ENCODE results near the gene CCSER1.
"Not testable (repeated sequence)": the region's sequence is repeated elsewhere in the genome, so short reads cannot be mapped to it uniquely, and the experiment has no call there.

The CCSER1 gene

DNA sequence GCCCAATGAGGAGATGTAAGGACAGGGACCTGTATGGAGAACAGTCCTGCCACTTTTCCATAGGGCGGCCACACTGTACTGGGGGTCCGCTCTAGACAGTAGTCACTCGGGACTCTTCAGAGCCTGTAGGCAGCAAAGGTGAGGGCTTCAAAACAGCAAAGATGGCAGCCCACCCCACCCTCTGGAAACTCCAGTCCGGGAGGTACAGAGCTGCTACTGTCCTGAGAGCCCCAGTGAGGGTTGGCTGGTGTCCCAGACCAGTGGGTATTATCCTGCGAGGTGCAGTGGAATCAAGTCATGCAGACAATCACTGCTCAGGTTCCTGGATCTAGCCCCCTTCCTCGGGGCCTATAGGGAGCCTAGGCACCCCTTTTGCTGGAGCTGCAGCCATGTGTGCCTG lies 1392.0 kb downstream of the CCSER1 start:
- Mint-ChIP-seq H3K36me3 (ENCODE audit: low read depth) (no peaks in the 10 kb centered on the region), H3K9me3 (peaks cover 25% of the 10 kb centered on the region), H3K27me3 (no peaks in the 10 kb centered on the region), H3K27ac (no peak overlapping the region), H3K4me3 (no peak overlapping the region), H3K4me1 (ENCODE audit: low read depth) (no peaks in the 10 kb centered on the region)

DNA sequence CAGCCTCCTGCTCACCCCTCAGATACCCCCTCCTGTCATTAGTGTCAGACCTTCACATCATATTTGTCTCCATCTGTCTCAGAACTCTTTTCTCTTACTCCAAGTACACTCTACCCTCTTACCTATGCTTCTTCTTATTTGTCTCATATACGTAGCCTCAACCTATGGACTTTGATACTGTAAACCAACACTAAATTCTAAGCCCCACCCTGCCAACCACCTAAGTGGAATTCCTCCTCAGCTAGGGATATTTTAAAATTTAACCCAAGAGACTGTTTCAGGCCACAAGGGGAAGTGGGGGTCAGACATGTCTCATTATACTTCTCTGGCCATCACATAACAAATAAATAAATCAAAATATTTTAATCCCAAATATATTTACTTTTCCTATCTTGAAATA lies 1398.4 kb downstream of the CCSER1 start:
- no peak overlapping the region for H3K4me3 Mint-ChIP-seq
- no peaks in the 10 kb centered on the region for H3K27me3 Mint-ChIP-seq
- peaks cover 21% of the 10 kb centered on the region for H3K9me3 Mint-ChIP-seq
- H3K4me1 Mint-ChIP-seq (ENCODE audit: low read depth) = no peaks in the 10 kb centered on the region
- H3K36me3 Mint-ChIP-seq (ENCODE audit: low read depth) = no peaks in the 10 kb centered on the region
- no peak overlapping the region for H3K27ac Mint-ChIP-seq

DNA sequence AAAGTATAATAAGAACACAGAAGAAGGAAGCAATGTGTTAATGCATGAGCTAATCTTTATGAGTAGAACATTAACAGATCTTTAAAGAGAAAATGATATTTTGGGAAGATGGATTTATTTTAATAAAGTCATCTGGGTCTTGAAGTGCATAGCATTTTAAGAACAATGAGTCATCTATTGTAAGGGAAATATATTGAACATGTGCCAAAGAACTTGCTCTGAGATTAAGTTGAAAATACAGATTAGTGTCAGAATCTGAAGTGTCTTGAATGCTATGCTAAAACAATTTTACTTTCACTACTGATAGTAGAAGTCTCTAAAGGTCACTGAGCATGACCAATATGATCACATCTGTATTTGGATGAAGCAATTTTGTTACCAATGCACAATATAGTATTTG lies 1399.9 kb downstream of the CCSER1 start:
- Mint-ChIP-seq H3K4me1 (ENCODE audit: low read depth) (no peaks in the 10 kb centered on the region), H3K36me3 (ENCODE audit: low read depth) (no peaks in the 10 kb centered on the region), H3K27ac (no peak overlapping the region), H3K4me3 (no peak overlapping the region), H3K27me3 (no peaks in the 10 kb centered on the region), H3K9me3 (peaks cover 21% of the 10 kb centered on the region)

DNA sequence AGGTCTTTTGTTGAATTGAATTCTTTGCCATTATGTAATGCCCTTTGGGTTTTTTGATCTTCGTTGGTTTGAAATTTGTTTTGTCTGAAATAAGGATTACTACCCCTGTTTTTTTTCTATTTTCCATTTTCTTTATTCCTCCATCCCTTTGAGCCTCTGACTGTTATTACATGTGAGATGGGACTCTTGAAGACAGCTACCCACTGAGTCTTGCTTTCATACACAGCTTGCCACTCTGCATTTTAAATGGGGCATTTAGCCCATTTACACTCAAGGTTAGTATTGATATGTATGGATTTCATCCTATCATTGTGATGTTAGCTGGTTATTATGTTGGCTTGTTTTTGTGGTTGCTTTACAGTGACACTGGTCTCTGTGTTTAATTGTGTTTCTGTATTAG lies 1440.4 kb downstream of the CCSER1 start:
- Mint-ChIP-seq H3K27ac (no peak overlapping the region), H3K27me3 (no peaks in the 10 kb centered on the region), H3K36me3 (ENCODE audit: low read depth) (no peaks in the 10 kb centered on the region), H3K4me3 (no peak overlapping the region), H3K4me1 (ENCODE audit: low read depth) (no peaks in the 10 kb centered on the region), H3K9me3 (peaks cover 26% of the 10 kb centered on the region)

DNA sequence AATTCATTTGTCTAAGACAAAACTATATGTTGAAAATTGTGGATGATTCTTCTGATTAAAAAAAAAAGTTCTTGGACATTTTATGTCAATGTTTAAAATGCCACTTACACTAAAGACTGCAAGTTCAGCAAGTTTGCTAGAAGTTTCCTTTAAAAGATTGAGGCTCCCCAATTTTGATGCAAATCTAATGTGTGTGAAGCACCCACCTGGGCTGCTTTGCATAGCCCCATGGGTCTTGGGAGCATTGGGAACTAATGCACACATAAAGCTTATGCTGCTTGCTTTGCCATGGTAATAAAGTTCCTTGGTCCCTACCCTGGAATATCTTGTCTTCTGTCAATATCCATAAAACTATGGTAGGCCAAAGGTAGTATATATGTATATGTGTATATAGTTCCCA lies 1450.7 kb downstream of the CCSER1 start:
- Mint-ChIP-seq H3K27me3 (no peaks in the 10 kb centered on the region), H3K36me3 (ENCODE audit: low read depth) (no peaks in the 10 kb centered on the region), H3K27ac (no peak overlapping the region), H3K4me1 (ENCODE audit: low read depth) (no peaks in the 10 kb centered on the region), H3K9me3 (no peaks in the 10 kb centered on the region), H3K4me3 (no peak overlapping the region)

DNA sequence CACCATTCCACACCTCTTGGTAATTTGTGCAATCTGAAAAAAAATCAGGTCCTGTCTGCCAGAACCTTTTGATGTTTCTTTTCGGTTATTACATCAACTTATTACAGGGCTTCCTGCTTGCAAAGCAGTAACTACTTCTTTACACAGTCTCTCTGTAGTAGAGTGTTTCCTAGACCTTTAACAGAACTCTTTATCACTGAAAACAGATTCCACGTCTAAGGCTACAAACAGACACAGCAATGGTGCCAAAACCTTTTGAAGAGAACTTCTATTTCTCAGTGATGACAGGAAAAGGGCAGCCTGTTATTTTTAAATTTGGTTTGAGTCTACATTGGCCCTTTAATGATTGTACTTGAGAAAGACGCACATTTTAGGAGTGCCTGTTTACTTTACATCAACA lies 1463.1 kb downstream of the CCSER1 start:
- H3K4me3 Mint-ChIP-seq = no peak overlapping the region
- no peaks in the 10 kb centered on the region for H3K27me3 Mint-ChIP-seq
- no peaks in the 10 kb centered on the region for H3K36me3 Mint-ChIP-seq (ENCODE audit: low read depth)
- H3K27ac Mint-ChIP-seq = no peak overlapping the region
- peaks cover 10% of the 10 kb centered on the region for H3K9me3 Mint-ChIP-seq
- no peaks in the 10 kb centered on the region for H3K4me1 Mint-ChIP-seq (ENCODE audit: low read depth)

DNA sequence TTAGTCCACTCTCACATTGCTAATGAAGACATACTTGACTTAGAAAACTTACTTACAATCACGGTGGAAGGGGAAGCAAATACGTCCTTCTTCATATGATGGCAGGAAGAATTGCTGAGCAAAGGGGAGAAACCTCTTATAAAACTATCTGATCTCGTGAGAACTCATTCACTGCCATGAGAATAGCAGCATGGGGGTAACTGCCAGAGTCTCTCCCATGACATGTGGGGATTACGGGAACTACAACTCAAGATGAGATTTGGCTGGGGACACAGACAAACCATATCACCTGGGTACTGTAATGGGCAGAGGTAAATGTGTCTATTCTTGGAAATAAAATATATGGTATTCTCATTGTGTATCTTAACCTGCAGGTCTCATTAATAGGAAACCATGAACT lies 1464.9 kb downstream of the CCSER1 start:
- H3K4me3 Mint-ChIP-seq = no peak overlapping the region
- H3K36me3 Mint-ChIP-seq (ENCODE audit: low read depth) = no peaks in the 10 kb centered on the region
- no peak overlapping the region for H3K27ac Mint-ChIP-seq
- H3K9me3 Mint-ChIP-seq = peaks cover 4% of the 10 kb centered on the region
- no peaks in the 10 kb centered on the region for H3K27me3 Mint-ChIP-seq
- no peaks in the 10 kb centered on the region for H3K4me1 Mint-ChIP-seq (ENCODE audit: low read depth)

DNA sequence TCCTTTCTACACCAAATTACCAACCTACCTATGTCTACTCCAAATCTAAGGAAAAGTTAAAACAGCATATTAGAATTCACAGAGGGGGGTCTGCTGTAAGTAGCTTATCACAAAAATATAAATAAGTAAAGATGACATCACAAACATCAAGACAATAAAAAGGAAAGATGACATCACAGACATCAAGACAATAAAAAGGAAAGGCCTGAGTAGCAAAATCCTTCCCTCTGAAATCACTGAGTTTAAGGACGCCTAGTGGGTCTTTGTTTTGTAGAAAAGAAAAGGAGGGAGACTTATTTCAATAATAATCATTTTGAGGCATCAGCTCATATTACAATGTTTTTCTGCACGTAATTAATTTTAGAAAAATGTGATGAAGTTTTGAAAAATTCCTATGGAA lies 1469.5 kb downstream of the CCSER1 start:
- Mint-ChIP-seq H3K4me3 (no peak overlapping the region), H3K4me1 (ENCODE audit: low read depth) (no peaks in the 10 kb centered on the region), H3K27me3 (no peaks in the 10 kb centered on the region), H3K36me3 (ENCODE audit: low read depth) (no peaks in the 10 kb centered on the region), H3K27ac (no peak overlapping the region), H3K9me3 (peaks cover 4% of the 10 kb centered on the region)

DNA sequence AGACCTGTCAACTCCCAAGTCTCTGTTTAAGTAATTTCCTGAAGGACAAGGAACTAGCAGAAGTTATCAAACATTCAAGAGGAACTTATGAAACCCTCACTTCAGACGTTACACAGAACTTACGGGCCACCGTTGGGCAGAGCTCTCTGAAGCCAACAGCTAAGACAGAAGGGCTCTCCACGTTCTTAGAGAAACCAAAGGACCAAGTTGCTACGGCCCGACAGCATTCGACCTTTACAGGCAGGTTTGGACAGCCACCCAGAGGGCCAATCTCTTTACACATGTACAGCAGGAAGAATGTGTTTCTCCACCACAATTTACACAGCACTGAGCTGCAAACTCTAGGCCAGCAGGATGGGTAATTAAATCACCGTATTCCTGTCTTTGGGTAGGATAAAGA lies 1471.5 kb downstream of the CCSER1 start:
- H3K4me1 Mint-ChIP-seq (ENCODE audit: low read depth) = no peaks in the 10 kb centered on the region
- H3K27ac Mint-ChIP-seq = no peak overlapping the region
- H3K4me3 Mint-ChIP-seq = no peak overlapping the region
- no peaks in the 10 kb centered on the region for H3K36me3 Mint-ChIP-seq (ENCODE audit: low read depth)
- no peaks in the 10 kb centered on the region for H3K9me3 Mint-ChIP-seq
- H3K27me3 Mint-ChIP-seq = no peaks in the 10 kb centered on the region

DNA sequence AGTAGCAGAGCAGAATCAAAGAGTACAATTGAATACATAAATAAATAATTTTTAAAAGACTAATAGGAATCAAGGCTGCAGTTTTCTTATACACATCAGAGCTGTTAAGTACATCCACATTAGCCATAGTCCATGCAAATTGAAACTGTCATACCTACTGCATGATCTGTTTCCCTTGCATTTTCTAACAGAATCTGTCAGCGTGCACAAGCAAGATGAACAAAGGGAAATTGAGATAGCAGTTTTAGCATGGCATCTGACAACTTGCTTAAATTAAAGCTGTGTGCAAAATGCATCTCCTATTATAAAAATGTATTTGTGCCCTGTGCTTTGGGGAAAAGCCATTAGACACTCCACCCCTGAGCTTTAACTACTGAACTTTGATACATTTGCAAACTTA lies 1473.1 kb downstream of the CCSER1 start:
- no peaks in the 10 kb centered on the region for H3K36me3 Mint-ChIP-seq (ENCODE audit: low read depth)
- H3K9me3 Mint-ChIP-seq = no peaks in the 10 kb centered on the region
- no peak overlapping the region for H3K27ac Mint-ChIP-seq
- H3K4me1 Mint-ChIP-seq (ENCODE audit: low read depth) = no peaks in the 10 kb centered on the region
- no peak overlapping the region for H3K4me3 Mint-ChIP-seq
- no peaks in the 10 kb centered on the region for H3K27me3 Mint-ChIP-seq

DNA sequence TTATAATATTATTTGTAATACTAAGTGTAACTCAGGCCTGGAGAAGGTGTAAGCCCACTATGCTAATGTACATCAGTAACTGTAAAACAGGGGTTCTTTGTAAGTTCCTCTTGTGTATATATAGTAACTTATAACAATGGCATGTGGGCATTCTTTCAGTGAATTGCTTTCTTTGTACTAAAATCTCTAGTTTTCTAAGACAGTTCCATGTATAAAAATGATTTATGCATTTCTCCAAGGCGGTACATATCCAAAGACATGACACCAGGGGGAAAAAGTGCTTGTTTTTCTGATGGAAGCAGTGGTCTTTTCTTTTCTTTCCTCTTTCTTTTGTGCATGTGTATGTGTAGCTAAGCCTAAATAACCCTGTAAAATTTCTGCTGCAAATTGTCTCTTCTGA lies 1474.2 kb downstream of the CCSER1 start:
- H3K36me3 Mint-ChIP-seq (ENCODE audit: low read depth) = no peaks in the 10 kb centered on the region
- no peak overlapping the region for H3K4me3 Mint-ChIP-seq
- no peak overlapping the region for H3K27ac Mint-ChIP-seq
- H3K4me1 Mint-ChIP-seq (ENCODE audit: low read depth) = no peaks in the 10 kb centered on the region
- H3K9me3 Mint-ChIP-seq = no peaks in the 10 kb centered on the region
- H3K27me3 Mint-ChIP-seq = no peaks in the 10 kb centered on the region

DNA sequence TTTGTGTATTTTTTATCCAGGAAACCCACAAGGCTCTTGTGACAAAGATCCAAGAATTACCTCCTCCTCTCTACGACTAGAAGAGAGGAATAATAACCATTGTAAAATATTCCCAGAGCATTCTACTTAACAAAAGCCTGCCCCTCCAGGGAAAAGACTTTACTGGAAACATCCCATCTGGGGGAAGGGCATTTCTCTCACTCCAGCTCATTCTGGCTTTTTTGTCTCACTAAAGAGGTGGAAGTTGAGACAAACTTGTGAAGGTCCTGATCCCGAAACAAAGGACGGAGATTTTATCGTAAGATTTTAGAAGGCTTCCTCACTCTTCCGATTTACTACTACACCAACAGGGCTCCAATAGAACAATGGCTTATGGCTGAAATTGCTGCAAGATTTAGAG lies 1484.6 kb downstream of the CCSER1 start:
- peaks cover 21% of the 10 kb centered on the region for H3K9me3 Mint-ChIP-seq

DNA sequence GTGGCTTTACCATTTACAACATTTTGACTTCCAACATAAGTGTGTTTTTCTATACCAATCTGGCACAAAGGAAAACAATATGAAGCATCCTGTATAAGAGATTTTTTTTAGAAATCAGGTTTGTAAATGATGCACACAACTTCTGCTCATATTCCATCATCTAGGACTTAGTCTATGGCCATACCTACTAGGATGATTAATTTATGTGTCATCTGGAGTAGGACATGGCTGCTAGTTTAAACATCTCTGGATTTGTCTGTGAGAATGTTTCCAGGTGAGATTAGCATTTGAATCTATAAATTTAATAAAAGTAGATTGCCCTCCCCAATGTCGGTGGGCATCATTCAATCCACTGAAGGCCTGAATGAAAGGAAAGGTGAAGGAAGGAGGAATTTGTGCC lies 1493.8 kb downstream of the CCSER1 start:
- H3K4me3 Mint-ChIP-seq = no peak overlapping the region
- no peaks in the 10 kb centered on the region for H3K4me1 Mint-ChIP-seq (ENCODE audit: low read depth)
- H3K9me3 Mint-ChIP-seq = peaks cover 17% of the 10 kb centered on the region
- H3K27me3 Mint-ChIP-seq = no peaks in the 10 kb centered on the region
- H3K27ac Mint-ChIP-seq = no peak overlapping the region
- no peaks in the 10 kb centered on the region for H3K36me3 Mint-ChIP-seq (ENCODE audit: low read depth)

More for the DNA sequence above, 1484.6 kb downstream of the CCSER1 start:
- no peaks in the 10 kb centered on the region for H3K4me1 Mint-ChIP-seq (ENCODE audit: low read depth)
- no peak overlapping the region for H3K4me3 Mint-ChIP-seq
- H3K36me3 Mint-ChIP-seq (ENCODE audit: low read depth) = no peaks in the 10 kb centered on the region
- H3K27me3 Mint-ChIP-seq = no peaks in the 10 kb centered on the region
- H3K27ac Mint-ChIP-seq = no peak overlapping the region

DNA sequence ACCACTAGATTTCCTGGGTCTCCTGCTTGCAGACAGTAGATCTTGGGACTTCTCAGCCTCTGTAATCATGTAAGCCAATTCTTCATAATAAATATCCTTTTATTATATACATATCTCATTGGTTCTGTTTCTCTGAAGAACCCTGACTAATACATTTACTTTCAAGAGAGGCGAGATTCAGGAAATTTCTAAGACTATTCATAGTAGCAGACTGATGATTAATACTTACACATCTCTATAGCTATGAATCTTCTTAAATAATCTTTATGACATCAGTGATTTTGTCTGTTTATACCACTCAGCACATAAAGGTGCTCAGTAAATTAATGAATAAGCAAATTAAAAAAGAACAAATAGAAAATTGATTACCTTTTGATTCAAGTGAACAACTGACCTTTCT lies 1494.3 kb downstream of the CCSER1 start:
- Mint-ChIP-seq H3K36me3 (ENCODE audit: low read depth) (no peaks in the 10 kb centered on the region), H3K27me3 (no peaks in the 10 kb centered on the region), H3K4me1 (ENCODE audit: low read depth) (no peaks in the 10 kb centered on the region), H3K4me3 (no peak overlapping the region), H3K9me3 (peaks cover 17% of the 10 kb centered on the region), H3K27ac (no peak overlapping the region)

DNA sequence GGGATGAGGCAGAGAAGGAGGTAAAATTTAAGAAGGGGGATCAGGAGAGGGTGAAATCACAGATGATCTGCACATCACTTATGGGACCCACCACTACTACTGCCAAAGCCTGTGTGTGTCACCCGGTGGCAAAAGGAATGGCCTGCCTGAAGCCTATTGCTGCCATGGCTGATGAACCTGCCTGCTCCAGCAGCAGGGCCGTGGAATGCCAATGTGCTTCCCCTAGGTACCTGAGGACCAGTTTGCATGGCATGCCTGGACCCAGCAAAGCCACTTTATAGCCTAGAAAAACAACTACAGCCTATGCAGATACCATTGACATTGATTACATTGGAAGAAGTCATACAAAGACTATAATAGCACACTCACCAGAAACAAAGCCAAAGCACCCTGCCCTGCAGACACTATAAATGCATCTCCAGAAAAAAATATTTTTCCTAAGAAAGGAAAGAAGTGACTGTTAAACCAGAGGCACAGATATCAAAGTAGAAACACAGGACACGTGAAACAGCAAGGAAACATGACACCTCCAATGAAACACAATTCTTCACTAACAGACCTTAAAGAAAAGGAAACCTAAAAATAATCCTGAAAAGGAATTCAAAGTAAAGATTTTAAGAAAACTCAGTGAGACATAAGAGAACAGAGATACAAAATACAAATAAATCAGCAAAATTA lies 1495.9 kb downstream of the CCSER1 start:
- H3K27me3 Mint-ChIP-seq = no peaks in the 10 kb centered on the region
- no peak overlapping the region for H3K27ac Mint-ChIP-seq
- no peaks in the 10 kb centered on the region for H3K4me1 Mint-ChIP-seq (ENCODE audit: low read depth)
- H3K36me3 Mint-ChIP-seq (ENCODE audit: low read depth) = no peaks in the 10 kb centered on the region
- peaks cover 25% of the 10 kb centered on the region for H3K9me3 Mint-ChIP-seq
- H3K4me3 Mint-ChIP-seq = no peak overlapping the region

DNA sequence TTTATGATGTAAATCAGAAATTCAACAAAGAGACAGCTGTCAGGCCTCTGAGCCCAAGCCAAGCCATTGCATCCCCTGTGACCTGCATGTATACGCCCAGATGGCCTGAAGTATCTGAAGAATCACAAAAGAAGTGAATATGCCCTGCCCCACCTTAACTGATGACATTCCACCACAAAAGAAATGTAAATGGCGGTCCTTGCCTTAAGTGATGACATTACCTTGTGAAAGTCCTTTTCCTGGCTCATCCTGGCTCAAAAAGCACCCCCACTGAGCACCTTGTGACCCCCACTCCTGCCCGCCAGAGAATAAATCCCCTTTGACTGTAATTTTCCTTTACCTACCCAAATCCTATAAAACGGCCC lies 1496.4 kb downstream of the CCSER1 start:
- not testable (repeated sequence) for H3K27me3 Mint-ChIP-seq; H3K27ac Mint-ChIP-seq; H3K4me3 Mint-ChIP-seq; H3K4me1 Mint-ChIP-seq (ENCODE audit: low read depth); H3K36me3 Mint-ChIP-seq (ENCODE audit: low read depth)
- H3K9me3 Mint-ChIP-seq = peaks cover 26% of the 10 kb centered on the region
